A549 (cell line): Measurements from ENCODE around the gene SLC38A2.

ENCODE experiments used
- BHLHE40 ChIP-seq: IDR thresholded peaks from 2 replicates; pipeline ENCODE4 v1.6.1; 2012; ENCODE audit warnings: low read depth, low read length, inconsistent platforms
- CEBPB ChIP-seq, 2 experiments: fragments of >200 bp in 1 of 2; sonication (Bioruptor Twin) in 1 of 2; formaldehyde crosslinking in 1 of 2; IDR thresholded peaks; 2 replicates each; pipeline ENCODE4 v1.6.1; 2012 to 2016
- CTCF ChIP-seq: fragments of >200 bp; sonication (Bioruptor Twin); formaldehyde crosslinking; IDR thresholded peaks from 3 replicates; pipeline ENCODE4 v1.5.1; 2016
- ESRRA ChIP-seq: fragments of 150-350 bp; IDR thresholded peaks from 2 replicates; pipeline ENCODE4 v1.6.1; 2014; ENCODE audit warnings: mild to moderate bottlenecking, low read length, borderline replicate concordance
- MYC ChIP-seq: IDR thresholded peaks from 2 replicates; pipeline ENCODE4 v1.6.1; 2012; ENCODE audit warnings: mild to moderate bottlenecking, inconsistent platforms, low read length, improper control_type of control experiment, borderline replicate concordance
- POLR2A ChIP-seq: IDR thresholded peaks from 2 replicates; pipeline ENCODE4 v1.6.1; 2012; ENCODE audit warnings: mild to moderate bottlenecking, low read length
- RAD21 ChIP-seq, 2 experiments: fragments of >200 bp in 1 of 2; sonication (Bioruptor Twin) in 1 of 2; formaldehyde crosslinking in 1 of 2; IDR thresholded peaks in 1 of 2; conservative IDR thresholded peaks in 1 of 2; 2 replicates in 1 of 2; 3 replicates in 1 of 2; pipeline ENCODE4 v1.6.1; 2012 to 2018; ENCODE audit warnings: inconsistent platforms in 1 of 2
- RCOR1 ChIP-seq: fragments of 150-350 bp; IDR thresholded peaks from 2 replicates; pipeline ENCODE4 v1.6.1; 2014; ENCODE audit warnings: antibody characterized with exemption, low read length, low read depth
- TF ChIP-seq, protein P1 (sequence below): IDR thresholded peaks from 2 replicates; pipeline ENCODE4 v1.6.1; 2012

DNA sequence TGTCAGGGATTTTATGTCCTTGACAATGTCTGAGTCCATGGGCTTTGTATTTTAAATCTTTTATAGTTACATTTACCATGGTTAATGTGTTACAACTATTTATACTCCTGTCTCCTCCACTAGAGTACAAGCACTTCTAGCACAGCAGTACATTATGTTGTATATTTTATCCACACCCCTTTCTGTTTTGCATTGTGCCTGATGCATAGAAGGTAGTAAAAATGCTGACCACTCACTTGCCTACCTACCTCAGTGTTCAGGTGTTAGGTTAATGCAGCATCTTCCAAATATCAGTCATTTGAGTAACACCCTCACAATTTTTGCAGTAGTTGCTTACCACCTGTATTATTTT, 31.1 kb upstream of the SLC38A2 start:
- TF ChIP-seq BHLHE40 (no peak), CEBPB (IDR thresholded peaks at IDR 0.05) (no peak), POLR2A (no peak), CTCF (no peak), MYC (no peak), RCOR1 (no peak), RAD21 (conservative IDR thresholded peaks at IDR 0.05 in 1 of 2, IDR thresholded peaks at IDR 0.05 in 1 of 2) (no peak), ESRRA (no peak)
- TF ChIP-seq, protein P1, sequence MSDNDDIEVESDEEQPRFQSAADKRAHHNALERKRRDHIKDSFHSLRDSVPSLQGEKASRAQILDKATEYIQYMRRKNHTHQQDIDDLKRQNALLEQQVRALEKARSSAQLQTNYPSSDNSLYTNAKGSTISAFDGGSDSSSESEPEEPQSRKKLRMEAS: no peak
